Measurements from ENCODE around the gene SOD1. TPM values are rescaled to one million over a fixed set of nuclear protein-coding genes. Genes with fewer than 3 reads are reported as not detected.

The SOD1 gene
- 106 and 120 TPM in 2 replicates for total RNA-seq

DNA sequence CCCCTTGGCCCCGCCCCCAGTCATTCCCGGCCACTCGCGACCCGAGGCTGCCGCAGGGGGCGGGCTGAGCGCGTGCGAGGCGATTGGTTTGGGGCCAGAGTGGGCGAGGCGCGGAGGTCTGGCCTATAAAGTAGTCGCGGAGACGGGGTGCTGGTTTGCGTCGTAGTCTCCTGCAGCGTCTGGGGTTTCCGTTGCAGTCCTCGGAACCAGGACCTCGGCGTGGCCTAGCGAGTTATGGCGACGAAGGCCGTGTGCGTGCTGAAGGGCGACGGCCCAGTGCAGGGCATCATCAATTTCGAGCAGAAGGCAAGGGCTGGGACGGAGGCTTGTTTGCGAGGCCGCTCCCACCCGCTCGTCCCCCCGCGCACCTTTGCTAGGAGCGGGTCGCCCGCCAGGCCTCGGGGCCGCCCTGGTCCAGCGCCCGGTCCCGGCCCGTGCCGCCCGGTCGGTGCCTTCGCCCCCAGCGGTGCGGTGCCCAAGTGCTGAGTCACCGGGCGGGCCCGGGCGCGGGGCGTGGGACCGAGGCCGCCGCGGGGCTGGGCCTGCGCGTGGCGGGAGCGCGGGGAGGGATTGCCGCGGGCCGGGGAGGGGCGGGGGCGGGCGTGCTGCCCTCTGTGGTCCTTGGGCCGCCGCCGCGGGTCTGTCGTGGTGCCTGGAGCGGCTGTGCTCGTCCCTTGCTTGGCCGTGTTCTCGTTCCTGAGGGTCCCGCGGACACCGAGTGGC is at the start of gene SOD1:
Gene SOD1, plus strand, starts transcription at position 158 of the 723 bp plus-strand sequence. Its CDS starts 77 bp downstream, at position 235.

Small RNAs within 50 kb of the gene (small RNA-seq; reads per million reads assigned to genes)
- gene RF01241 = not detected

Other genes with a start within 250 kb of the SOD1 start
- 9.5 and 12.2 TPM in 2 replicates for gene SCAF4, start 72.4 kb downstream of the SOD1 start, total RNA-seq
- 1.2 and 1.8 TPM in 2 replicates for gene HUNK, start 213.3 kb downstream of the SOD1 start, total RNA-seq